Measurements from ENCODE around the gene RFX1. TPM values are rescaled to one million over a fixed set of nuclear protein-coding genes. Genes with fewer than 3 reads are reported as not detected.

The RFX1 gene
- total RNA-seq, 2 experiments from 2014 or later: 14.6 to 16.3 TPM

DNA sequence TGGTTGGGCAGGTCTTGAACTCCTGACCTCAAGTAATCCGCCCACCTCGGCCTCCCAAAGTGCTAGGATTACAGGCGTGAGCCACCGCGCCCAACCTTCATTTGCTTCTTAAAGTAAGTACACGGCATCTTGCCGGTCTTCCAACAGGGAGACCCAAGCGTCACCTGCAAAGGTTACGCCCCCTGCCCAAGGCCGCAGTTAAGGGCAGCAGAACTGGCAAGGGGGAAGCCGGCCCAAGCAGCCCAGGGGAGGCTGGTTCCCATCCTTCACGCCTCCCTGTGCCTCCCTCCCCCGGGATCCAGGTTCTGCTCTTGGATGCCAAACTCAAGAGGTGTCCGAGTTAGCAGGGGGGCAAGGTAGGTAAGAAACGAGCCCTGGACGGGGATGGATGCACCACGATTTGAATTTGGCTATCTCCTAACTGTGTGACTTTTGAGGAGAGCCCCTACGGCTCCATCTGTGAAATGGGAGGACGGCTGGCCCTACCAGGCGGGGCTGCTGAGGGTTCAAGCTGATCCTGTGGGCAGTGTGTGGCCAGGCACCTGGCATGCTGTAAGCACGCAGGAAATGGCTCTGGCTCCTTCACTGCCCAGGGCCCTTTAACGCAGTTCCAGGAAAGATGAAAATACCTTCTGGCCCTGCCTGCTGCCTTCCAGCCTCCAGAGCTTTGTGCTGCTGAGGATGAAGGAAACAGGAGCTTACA lies 9.0 kb downstream of the RFX1 start:
- Mint-ChIP-seq H3K9me3 (no peaks in the 10 kb centered on the region), H3K36me3 (ENCODE audit: low read depth) (peaks cover 26% of the 10 kb centered on the region), H3K27ac (no peak overlapping the region), H3K27me3 (no peaks in the 10 kb centered on the region), H3K4me1 (ENCODE audit: low read depth) (peaks cover 34% of the 10 kb centered on the region), H3K4me3 (no peak overlapping the region)
- CTCF ChIA-PET: no interaction called here
- Histone ChIP-seq H3K4me3 (ENCODE audit: low read length) (no peak overlapping the region), H3K27me3 (ENCODE audit: control insufficient read depth in 1 of 2, insufficient read depth in 2 of 2, low read length in 2 of 2) (no peaks in the 10 kb centered on the region), H3K36me3 (ENCODE audit: insufficient read depth, low read length) (peaks cover 39% of the 10 kb centered on the region), H3K27ac (ENCODE audit: low read depth in 1 of 2, low read length in 2 of 2) (no peak overlapping the region), H3K4me1 (ENCODE audit: insufficient read depth, low read length) (peaks cover 63% of the 10 kb centered on the region), H3K9me3 (ENCODE audit: control insufficient read depth in 1 of 2, insufficient read depth in 1 of 2, low read length in 2 of 2) (no peaks in the 10 kb centered on the region)
- TF ChIP-seq, protein P1, sequence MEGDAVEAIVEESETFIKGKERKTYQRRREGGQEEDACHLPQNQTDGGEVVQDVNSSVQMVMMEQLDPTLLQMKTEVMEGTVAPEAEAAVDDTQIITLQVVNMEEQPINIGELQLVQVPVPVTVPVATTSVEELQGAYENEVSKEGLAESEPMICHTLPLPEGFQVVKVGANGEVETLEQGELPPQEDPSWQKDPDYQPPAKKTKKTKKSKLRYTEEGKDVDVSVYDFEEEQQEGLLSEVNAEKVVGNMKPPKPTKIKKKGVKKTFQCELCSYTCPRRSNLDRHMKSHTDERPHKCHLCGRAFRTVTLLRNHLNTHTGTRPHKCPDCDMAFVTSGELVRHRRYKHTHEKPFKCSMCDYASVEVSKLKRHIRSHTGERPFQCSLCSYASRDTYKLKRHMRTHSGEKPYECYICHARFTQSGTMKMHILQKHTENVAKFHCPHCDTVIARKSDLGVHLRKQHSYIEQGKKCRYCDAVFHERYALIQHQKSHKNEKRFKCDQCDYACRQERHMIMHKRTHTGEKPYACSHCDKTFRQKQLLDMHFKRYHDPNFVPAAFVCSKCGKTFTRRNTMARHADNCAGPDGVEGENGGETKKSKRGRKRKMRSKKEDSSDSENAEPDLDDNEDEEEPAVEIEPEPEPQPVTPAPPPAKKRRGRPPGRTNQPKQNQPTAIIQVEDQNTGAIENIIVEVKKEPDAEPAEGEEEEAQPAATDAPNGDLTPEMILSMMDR (IDR thresholded peaks at IDR 0.05): no peak
- POLR2A ChIA-PET: no interaction called here
- intact Hi-C loops (cut with DNase I, micrococcal nuclease): no loop called here
- DNase-seq (no peak), ATAC-seq (ENCODE audit: poor library complexity) (no peak)

GRCh38 chr19:13995878-13996765 lies 10.0 kb downstream of the RFX1 start:
- Mint-ChIP-seq H3K27ac (no peak overlapping the region), H3K4me1 (ENCODE audit: low read depth) (peaks cover 29% of the 10 kb centered on the region), H3K27me3 (no peaks in the 10 kb centered on the region), H3K9me3 (no peaks in the 10 kb centered on the region), H3K36me3 (ENCODE audit: low read depth) (peaks cover 30% of the 10 kb centered on the region), H3K4me3 (no peak overlapping the region)
- ChIA-PET POLR2A (no interaction called here), CTCF (no interaction called here)
- intact Hi-C loops (cut with DNase I, micrococcal nuclease): no loop called here
- H3K4me3 ChIP-seq (ENCODE audit: low read length): no peak overlapping the region
- no peaks in the 10 kb centered on the region for H3K9me3 ChIP-seq (ENCODE audit: control insufficient read depth in 1 of 2, insufficient read depth in 1 of 2, low read length in 2 of 2)
- H3K4me1 ChIP-seq (ENCODE audit: insufficient read depth, low read length): peaks cover 56% of the 10 kb centered on the region
- TF ChIP-seq, protein P1 (IDR thresholded peaks at IDR 0.05): no peak
- no peak for DNase-seq
- no peak overlapping the region for H3K27ac ChIP-seq (ENCODE audit: low read depth in 1 of 2, low read length in 2 of 2)
- H3K36me3 ChIP-seq (ENCODE audit: insufficient read depth, low read length): peaks cover 43% of the 10 kb centered on the region
- H3K27me3 ChIP-seq (ENCODE audit: control insufficient read depth in 1 of 2, insufficient read depth in 2 of 2, low read length in 2 of 2): no peaks in the 10 kb centered on the region
- ATAC-seq (ENCODE audit: poor library complexity): no peak

GRCh38 chr19:13995017-13995728 lies 10.9 kb downstream of the RFX1 start:
- ChIA-PET CTCF (interaction anchor here (0.6 kb wide), 2 partner anchors 17 to 780 kb away, joined by 3 read pairs; no protein-coding TSS in a partner anchor), POLR2A (interaction anchor here (0.7 to 0.9 kb wide), 2 partner anchors 11 to 21 kb away, joined by 3 to 4 read pairs; partner anchors contain the start of gene RFX1)
- TF ChIP-seq, protein P1 (IDR thresholded peaks at IDR 0.05): no peak
- H3K27ac Mint-ChIP-seq: no peak overlapping the region
- Histone ChIP-seq H3K27me3 (ENCODE audit: control insufficient read depth in 1 of 2, insufficient read depth in 2 of 2, low read length in 2 of 2) (no peaks in the 10 kb centered on the region), H3K9me3 (ENCODE audit: control insufficient read depth in 1 of 2, insufficient read depth in 1 of 2, low read length in 2 of 2) (no peaks in the 10 kb centered on the region), H3K36me3 (ENCODE audit: insufficient read depth, low read length) (peaks cover 46% of the 10 kb centered on the region), H3K27ac (ENCODE audit: low read depth in 1 of 2, low read length in 2 of 2) (no peak overlapping the region), H3K4me1 (ENCODE audit: insufficient read depth, low read length) (peaks cover 52% of the 10 kb centered on the region), H3K4me3 (ENCODE audit: low read length) (no peak overlapping the region)
- no peaks in the 10 kb centered on the region for H3K9me3 Mint-ChIP-seq
- intact Hi-C loops (cut with DNase I, micrococcal nuclease): no loop called here
- H3K4me1 Mint-ChIP-seq (ENCODE audit: low read depth): peaks cover 24% of the 10 kb centered on the region
- peaks cover 33% of the 10 kb centered on the region for H3K36me3 Mint-ChIP-seq (ENCODE audit: low read depth)
- DNase-seq: no peak
- no peak for ATAC-seq (ENCODE audit: poor library complexity)
- H3K27me3 Mint-ChIP-seq: no peaks in the 10 kb centered on the region
- H3K4me3 Mint-ChIP-seq: no peak overlapping the region

Measured in CD4-positive, alpha-beta T cell (primary cell).